ENCODE data around the gene WDSUB1.

DNA sequence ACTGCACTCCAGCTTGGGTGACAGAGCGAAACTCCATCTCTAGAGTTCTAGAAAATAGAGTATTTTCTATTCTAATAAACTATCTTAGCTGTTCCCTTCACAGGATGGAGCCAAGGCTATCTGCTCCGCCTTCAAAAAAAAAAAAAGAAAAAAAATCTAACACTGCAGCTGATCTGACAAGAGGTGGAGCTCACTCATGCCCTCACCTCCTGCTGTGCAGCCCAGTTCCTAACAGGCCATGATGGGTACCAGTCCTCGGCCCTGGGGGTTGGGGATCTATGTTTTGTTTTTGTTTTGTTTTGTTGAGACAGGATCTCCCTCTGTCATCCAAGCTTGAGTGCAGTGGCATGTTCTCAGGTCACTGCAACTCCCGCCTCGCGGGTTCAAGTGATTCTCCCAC lies 3.0 kb downstream of the WDSUB1 start:
- TF ChIP-seq, protein P1, sequence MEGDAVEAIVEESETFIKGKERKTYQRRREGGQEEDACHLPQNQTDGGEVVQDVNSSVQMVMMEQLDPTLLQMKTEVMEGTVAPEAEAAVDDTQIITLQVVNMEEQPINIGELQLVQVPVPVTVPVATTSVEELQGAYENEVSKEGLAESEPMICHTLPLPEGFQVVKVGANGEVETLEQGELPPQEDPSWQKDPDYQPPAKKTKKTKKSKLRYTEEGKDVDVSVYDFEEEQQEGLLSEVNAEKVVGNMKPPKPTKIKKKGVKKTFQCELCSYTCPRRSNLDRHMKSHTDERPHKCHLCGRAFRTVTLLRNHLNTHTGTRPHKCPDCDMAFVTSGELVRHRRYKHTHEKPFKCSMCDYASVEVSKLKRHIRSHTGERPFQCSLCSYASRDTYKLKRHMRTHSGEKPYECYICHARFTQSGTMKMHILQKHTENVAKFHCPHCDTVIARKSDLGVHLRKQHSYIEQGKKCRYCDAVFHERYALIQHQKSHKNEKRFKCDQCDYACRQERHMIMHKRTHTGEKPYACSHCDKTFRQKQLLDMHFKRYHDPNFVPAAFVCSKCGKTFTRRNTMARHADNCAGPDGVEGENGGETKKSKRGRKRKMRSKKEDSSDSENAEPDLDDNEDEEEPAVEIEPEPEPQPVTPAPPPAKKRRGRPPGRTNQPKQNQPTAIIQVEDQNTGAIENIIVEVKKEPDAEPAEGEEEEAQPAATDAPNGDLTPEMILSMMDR (conservative IDR thresholded peaks at IDR 0.05; ENCODE audit: low read depth, low read length): no peak
- TF ChIP-seq NFE2L2 (IDR thresholded peaks at IDR 0.05; ENCODE audit: low read depth, low read length): no peak
- no peak for TF ChIP-seq CHD1 (IDR thresholded peaks at IDR 0.05; ENCODE audit: low read depth, low read length)
- TF ChIP-seq POLR2A (IDR thresholded peaks at IDR 0.05; ENCODE audit: low read depth, low read length): no peak
- no peak for TF ChIP-seq MAFK (IDR thresholded peaks at IDR 0.05; ENCODE audit: low read depth, low read length)
- TF ChIP-seq SMC3 (IDR thresholded peaks at IDR 0.05; ENCODE audit: low read depth, low read length): no peak
- no peak for TF ChIP-seq MXI1 (IDR thresholded peaks at IDR 0.05; ENCODE audit: borderline replicate concordance, low read depth, low read length)
- TF ChIP-seq RAD21 (IDR thresholded peaks at IDR 0.05; ENCODE audit: low read length): no peak
- TF ChIP-seq, protein P2, sequence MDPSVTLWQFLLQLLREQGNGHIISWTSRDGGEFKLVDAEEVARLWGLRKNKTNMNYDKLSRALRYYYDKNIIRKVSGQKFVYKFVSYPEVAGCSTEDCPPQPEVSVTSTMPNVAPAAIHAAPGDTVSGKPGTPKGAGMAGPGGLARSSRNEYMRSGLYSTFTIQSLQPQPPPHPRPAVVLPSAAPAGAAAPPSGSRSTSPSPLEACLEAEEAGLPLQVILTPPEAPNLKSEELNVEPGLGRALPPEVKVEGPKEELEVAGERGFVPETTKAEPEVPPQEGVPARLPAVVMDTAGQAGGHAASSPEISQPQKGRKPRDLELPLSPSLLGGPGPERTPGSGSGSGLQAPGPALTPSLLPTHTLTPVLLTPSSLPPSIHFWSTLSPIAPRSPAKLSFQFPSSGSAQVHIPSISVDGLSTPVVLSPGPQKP (IDR thresholded peaks at IDR 0.05; ENCODE audit: borderline replicate concordance, low read depth, low read length): no peak
- no peak for TF ChIP-seq RFX5 (IDR thresholded peaks at IDR 0.05; ENCODE audit: low read depth, low read length)
- no peak for TF ChIP-seq BHLHE40 (IDR thresholded peaks at IDR 0.05; ENCODE audit: low read depth, low read length)
- TF ChIP-seq RCOR1 (IDR thresholded peaks at IDR 0.05; ENCODE audit: insufficient replicate concordance, low read length): no peak
- TF ChIP-seq MAZ (IDR thresholded peaks at IDR 0.05; ENCODE audit: borderline replicate concordance, low read depth, low read length): no peak
- TF ChIP-seq CEBPB (IDR thresholded peaks at IDR 0.05; ENCODE audit: low read depth, low read length): no peak
